ENCODE results near the gene NDST1.
"Not testable (repeated sequence)": the region's sequence is repeated elsewhere in the genome, so short reads cannot be mapped to it uniquely, and the experiment has no call there.

The NDST1 gene

GRCh38 chr5:150507474-150508276 is at the start of gene NDST1:
NDST1 (plus strand) TSS chr5:150508131; CDS start chr5:150521255, 13,124 bp downstream.
- no peak for DNase-seq

DNA sequence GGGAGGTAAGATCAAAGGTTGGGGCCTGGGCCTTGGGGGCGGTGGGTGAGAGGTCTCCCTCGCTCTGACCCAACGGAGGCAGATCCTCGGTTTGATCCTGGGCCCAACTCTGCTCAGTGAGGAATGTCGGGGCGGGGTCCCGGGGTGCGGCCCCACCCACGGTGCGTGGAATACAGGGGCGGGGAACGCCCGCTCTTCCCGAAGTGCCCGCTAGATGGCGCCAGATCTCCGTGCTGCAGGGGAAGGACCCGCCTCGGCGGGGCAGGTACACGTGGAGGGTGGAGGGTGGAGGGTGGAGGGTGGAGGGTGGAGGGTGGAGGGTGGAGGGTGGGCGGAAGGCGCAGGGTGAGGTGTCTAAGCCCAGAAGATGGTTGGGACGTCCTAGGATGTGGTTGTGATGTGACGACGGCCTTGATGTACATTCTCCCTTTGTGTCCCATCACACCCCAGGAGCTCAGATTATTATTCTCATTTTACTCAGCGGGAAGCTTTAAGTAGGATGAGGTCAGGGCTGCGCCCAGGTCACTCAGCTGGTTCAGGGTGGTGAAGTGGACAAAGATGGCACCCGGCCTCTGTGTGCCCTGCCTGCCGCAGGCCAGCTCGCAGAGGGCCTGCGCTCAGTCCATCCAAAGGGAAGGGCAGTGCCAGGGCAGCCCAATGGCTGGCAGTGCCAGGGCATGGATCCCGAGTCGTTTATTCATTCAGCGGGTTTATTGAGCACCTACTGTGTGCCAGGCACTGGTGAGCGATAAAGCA is 49.0 kb upstream of the NDST1 start:
- peak; percentile 67 for DNase-seq

DNA sequence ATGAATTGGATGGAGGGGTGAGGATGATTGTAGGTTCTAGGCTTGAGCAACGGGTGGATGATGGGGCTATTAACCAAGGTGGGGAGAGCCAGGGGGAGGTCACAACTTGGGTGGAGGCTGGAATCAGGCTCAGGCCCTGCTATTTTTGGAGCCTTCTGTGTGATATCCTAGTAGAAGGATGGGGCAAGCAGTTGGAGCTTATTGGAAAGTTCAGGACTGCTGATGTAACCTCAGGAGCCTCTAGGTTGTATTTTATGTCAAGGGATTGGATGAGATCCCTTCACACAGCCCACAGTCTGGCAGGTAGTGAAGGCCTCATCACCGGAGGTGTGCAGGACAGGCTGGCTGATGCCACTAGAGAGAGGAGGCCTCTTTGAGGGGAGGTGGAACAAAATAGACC is 47.1 kb upstream of the NDST1 start:
- DNase-seq: no peak

DNA sequence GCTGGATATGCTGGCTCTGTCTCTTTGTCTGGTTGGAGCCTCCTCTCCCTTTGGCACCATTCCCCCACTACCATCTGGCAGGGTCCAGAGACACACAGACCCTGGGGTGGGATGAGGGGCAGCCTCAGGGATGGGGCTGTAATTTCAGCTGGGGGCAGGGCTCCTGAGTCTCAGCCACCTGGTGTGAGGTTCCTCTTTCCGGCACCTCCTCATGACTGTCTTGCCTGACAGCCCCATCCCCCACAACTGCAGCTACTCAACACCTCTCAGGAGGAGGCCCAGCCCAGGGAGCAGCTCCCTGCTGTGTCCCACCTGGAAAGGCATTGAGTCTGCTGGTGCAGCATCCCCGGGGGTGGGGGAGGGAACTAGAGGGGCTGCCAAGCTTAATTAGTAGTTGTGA is 46.7 kb upstream of the NDST1 start:
- no peak for DNase-seq

DNA sequence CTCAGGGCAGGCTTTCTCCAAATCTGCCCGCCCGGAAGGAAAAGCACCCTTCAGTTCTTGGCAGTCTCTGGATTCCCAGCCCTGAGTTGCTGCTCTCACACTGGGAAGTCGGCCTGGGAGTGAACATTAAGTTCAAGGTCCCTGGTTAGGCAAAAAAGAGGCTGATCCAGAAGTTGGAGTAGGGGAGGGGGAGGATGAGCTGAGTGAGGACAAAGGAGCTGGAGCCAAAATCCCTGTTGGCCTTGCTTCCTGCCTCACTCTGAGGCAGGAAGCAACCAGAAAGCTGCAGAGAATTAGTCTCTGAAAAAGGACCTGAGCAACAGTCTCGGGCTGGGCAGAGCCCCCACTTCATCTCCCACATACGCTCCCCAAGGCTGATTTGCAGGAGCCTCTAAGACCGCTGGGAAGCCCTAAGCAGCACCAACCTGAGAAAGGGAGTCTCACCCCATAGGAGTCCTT is 43.3 kb upstream of the NDST1 start:
- DNase-seq: peak; percentile 62

- no peak for DNase-seq
Observed at GRCh38 chr5:150465927-150466326, 42.0 kb upstream of the NDST1 start.

- no peak for DNase-seq
Observed at GRCh38 chr5:150468206-150468605, 39.7 kb upstream of the NDST1 start.

DNA sequence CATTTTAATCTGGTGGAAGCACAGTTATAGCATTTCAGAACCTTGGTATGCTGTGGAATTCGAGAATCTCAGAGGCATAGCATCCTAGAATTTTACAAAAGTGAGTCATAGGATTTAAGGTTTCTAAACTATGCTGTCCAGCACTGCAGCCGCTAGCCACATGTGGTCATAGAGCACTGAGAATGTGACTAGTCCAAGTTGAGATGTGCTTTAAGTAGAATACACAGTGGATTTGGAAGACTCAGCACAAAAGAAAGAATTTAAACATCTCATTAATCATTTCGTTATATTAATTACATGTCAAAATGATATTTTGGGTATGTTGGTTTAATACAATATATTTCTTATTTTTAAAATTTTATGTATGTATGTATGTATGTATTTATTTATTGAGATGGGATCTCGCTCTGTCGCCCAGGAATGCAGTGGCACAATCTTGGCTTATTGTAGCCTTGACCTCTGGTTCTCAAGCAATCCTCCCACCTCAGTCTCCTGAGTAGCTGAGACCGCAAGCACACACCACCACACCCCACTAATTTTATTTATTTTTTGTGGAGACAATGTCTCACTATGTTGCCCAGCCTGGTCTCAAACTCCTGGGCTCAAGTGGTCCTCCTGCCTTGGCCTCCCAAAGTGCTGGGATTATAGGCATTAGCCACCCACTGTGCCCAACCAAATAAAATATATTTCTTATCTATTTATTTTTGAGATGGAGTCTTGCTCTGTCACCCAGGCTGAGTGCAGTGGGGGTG is 38.0 kb upstream of the NDST1 start:
- DNase-seq: peak; percentile 99

DNA sequence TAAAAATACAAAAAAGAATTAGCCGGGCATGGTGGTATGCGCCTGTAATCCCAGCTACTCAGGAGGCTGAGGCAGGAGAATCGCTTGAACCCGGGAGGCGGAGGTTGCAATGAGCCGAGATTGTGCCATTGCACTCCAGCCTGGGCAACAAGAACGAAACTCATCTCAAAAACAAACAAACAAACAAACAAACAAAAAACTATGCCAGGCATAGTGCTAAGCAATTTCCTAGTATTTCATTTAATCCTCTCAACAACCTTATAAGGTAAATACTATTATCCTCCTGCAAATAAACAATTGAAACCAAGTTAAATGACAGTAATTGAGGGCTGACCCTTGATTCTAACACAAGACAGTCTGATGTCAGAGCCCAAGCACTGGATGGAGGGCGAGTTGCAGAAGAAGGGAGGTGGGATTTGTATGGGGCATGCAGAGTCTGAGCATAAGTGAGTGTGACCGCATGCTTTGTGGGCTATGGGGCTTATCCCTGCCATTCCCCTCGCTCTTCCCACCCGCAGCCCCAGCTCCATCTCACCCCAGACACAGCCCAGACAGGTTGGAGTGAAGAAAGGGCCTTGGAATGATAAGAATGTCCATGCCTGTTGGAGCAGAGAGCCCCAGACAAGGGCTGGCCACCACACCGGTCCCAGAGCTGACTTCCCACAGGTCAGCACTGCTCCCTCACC is 34.1 kb upstream of the NDST1 start:
- DNase-seq: peak; percentile 83

DNA sequence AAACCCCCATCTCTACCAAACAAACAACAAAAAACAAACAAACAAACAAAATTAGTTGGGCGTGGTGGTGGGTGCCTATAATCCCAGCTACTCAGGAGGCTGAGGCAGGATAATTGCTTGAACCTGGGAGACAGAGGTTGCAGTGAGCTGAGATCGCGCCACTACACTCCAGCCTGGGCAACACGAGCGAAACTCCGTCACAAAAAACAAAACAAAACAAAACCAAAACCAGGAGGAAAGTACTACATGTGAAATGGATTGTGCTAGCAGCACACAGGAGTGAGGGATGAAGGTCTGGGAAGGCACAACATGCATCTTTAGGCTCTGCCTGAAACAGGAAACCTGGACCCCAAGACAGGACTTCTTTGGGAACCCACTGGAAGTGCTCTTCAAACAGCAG is 31.4 kb upstream of the NDST1 start:
- DNase-seq: not testable (repeated sequence)

GRCh38 chr5:150479416-150479815 is 28.5 kb upstream of the NDST1 start:
- no peak for DNase-seq

DNA sequence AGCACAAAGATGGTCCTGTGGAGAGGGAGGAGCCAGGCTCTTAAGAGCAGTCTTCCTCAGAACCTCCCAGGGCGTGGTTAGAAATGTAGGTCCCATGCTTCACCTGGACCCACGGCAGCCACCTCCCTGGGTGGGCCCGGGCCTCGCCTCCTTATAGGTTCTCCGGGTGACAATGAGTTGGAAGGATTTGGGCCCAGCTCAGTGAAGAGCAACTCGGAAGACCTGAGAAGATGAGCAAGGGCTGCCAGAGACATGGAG is 26.3 kb upstream of the NDST1 start:
- DNase-seq: no peak

- DNase-seq: no peak
Observed at GRCh38 chr5:150481972-150482406, 25.9 kb upstream of the NDST1 start.

DNA sequence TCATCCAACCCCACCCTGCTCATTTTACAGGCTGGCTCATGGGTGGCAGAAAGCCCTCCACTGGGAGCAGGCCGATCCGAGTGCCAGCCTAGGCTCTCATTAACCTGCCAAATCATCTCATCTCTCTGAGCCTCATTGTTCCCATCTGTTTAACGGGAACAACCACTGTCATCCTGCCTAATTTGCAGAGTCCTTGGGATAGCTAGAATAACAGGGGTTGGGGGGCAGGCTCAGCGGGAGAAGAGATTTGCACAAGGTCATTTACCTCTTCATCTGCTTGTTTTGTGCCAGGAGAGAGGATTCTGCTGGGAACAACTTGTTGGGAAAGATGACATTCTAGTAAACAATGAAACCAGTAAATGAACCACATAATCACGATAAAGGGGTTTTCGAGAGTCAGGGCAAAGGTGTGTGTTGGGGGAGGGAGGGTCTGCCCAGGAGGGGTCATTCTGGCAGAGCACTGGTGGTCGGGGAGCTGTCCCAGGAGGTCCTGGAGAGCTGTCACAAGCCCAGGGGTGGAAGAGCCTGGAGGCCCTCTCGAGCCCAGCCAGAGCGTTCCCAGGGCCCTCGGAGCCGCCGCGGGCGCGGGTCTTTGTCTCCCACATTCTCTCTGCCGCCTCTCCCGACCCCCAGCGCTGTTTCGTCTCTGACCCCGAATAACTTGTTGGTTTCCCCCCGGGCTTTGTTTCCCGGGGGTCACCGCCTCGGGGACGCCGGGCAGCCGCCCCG is 22.8 kb upstream of the NDST1 start:
- no peak for DNase-seq

GRCh38 chr5:150485693-150486401 is 22.1 kb upstream of the NDST1 start:
- peak; percentile 59 for DNase-seq

- peak; percentile 71 for DNase-seq
Observed at GRCh38 chr5:150486402-150487198, 21.3 kb upstream of the NDST1 start.

GRCh38 chr5:150487199-150488061 is 20.5 kb upstream of the NDST1 start:
- peak; percentile 47 for DNase-seq

DNA sequence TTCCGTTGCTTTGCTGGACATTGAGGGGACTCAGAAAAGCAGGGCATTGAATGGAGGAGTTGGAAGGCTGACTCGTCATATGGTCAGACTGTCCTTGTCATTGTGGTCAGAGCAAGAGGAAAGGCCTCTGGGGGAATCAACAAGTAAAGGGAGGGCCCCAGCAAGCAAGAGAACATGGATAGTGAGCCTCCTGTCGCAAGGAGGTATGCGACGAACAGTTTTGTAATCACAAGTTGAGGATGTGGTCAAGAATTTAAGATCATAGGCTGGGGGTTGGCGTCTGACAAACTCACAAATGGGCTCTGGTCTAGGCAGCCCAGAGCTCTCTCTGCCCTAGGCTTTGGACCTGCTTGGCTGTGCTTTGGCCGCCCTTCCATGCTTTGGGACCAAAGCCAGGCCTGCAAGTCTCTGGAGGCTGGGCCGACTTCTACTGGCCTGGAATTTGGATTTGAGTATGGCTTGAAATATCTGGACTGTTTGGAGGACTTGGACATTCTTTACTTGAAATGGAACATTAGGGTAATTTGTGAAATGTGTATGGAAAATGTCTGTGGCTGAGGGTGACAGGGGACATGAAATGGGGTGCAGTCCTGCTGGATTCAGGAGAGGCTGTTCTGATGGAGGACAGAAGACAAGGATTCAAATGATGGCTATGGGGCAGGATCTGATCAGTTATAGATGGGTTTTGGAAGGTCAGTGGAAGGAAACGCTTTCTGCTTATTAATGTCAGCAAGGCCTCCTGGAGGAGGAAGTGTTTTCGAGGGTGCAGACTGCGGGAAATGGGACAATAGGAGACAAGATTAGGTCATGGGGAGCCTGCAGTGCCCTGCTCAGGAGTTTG is 19.2 kb upstream of the NDST1 start:
- DNase-seq: peak; percentile 66
